Measurements from ENCODE around the gene MPZL3. TPM values are rescaled to one million over a fixed set of nuclear protein-coding genes. Genes with fewer than 3 reads are reported as not detected.

MPZL3 gene
- total RNA-seq, 1 experiment from 2014 or later: 0.52 TPM

DNA sequence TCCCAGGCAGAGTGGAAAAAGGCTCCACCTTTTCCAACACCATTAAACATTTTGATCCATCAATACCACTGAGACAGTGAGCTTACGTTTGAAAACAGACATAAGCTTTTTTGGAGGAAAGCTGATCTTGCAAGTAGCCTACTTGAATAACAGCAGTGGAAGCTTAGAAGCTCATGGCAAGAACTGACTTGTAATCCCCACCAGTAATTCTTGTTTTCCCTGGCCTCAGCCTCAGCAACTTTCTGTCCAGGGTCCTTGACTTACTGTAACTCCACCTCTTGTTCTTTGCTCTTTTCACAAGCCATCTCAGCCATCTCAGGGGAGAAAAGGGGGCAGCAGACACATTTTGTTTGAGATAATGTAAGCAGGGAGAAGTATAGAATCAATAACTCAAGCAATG, 24.3 kb upstream of the MPZL3 start:
- H3K36me3 ChIP-seq (ENCODE audit: insufficient read depth, low read length, poor library complexity, severe bottlenecking): no peaks in the 10 kb centered on the region
- no TSS peak for BruUV-seq (replicated peaks)
- H3K4me3 ChIP-seq (ENCODE audit: low read depth, low read length, poor library complexity, severe bottlenecking): no peak overlapping the region
- TF ChIP-seq EZH2 (IDR thresholded peaks at IDR 0.05; ENCODE audit: borderline replicate concordance, low read depth, low read length, poor library complexity, severe bottlenecking) (no peak), CTCF (conservative IDR thresholded peaks at IDR 0.05; ENCODE audit: low read depth, low read length) (no peak)
- H3K27ac ChIP-seq (ENCODE audit: low read depth, low read length, poor library complexity, severe bottlenecking): no peak overlapping the region
- DNase-seq (ENCODE audit: low spot score): no peak
- H3K27me3 ChIP-seq (replicated peaks; ENCODE audit: insufficient read depth, low read depth, low read length, poor library complexity): peaks cover 61% of the 10 kb centered on the region
- intact Hi-C loops (cut with micrococcal nuclease; ENCODE audit: unreplicated experiment): no loop called here
- CTCF ChIA-PET: no interaction called here
- H3K9me3 ChIP-seq (ENCODE audit: low read depth, low read length, poor library complexity, severe bottlenecking): no peaks in the 10 kb centered on the region
- POLR2A ChIA-PET (ENCODE audit: low non-redundant PET): no interaction called here
- H3K4me1 ChIP-seq (ENCODE audit: insufficient read depth, low read length, poor library complexity, severe bottlenecking): no peaks in the 10 kb centered on the region

GRCh38 chr11:118275176-118275575, 23.0 kb upstream of the MPZL3 start:
- Histone ChIP-seq H3K27ac (ENCODE audit: low read depth, low read length, poor library complexity, severe bottlenecking) (no peak overlapping the region), H3K27me3 (replicated peaks; ENCODE audit: insufficient read depth, low read depth, low read length, poor library complexity) (peaks cover 72% of the 10 kb centered on the region), H3K4me1 (ENCODE audit: insufficient read depth, low read length, poor library complexity, severe bottlenecking) (no peaks in the 10 kb centered on the region), H3K9me3 (ENCODE audit: low read depth, low read length, poor library complexity, severe bottlenecking) (no peaks in the 10 kb centered on the region), H3K36me3 (ENCODE audit: insufficient read depth, low read length, poor library complexity, severe bottlenecking) (no peaks in the 10 kb centered on the region), H3K4me3 (ENCODE audit: low read depth, low read length, poor library complexity, severe bottlenecking) (no peak overlapping the region)
- no TSS peak for BruUV-seq (replicated peaks)
- ChIA-PET CTCF (no interaction called here), POLR2A (ENCODE audit: low non-redundant PET) (no interaction called here)
- TF ChIP-seq CTCF (conservative IDR thresholded peaks at IDR 0.05; ENCODE audit: low read depth, low read length): no peak
- no peak for TF ChIP-seq EZH2 (IDR thresholded peaks at IDR 0.05; ENCODE audit: borderline replicate concordance, low read depth, low read length, poor library complexity, severe bottlenecking)
- intact Hi-C loops (cut with micrococcal nuclease; ENCODE audit: unreplicated experiment): no loop called here
- DNase-seq (ENCODE audit: low spot score): no peak

- TF ChIP-seq EZH2 (IDR thresholded peaks at IDR 0.05; ENCODE audit: borderline replicate concordance, low read depth, low read length, poor library complexity, severe bottlenecking) (no peak), CTCF (conservative IDR thresholded peaks at IDR 0.05; ENCODE audit: low read depth, low read length) (no peak)
- no TSS peak for BruUV-seq (replicated peaks)
- DNase-seq (ENCODE audit: low spot score): no peak
- H3K4me3 ChIP-seq (ENCODE audit: low read depth, low read length, poor library complexity, severe bottlenecking): no peak overlapping the region
- ChIA-PET CTCF (no interaction called here), POLR2A (ENCODE audit: low non-redundant PET) (no interaction called here)
- H3K36me3 ChIP-seq (ENCODE audit: insufficient read depth, low read length, poor library complexity, severe bottlenecking): no peaks in the 10 kb centered on the region
- H3K4me1 ChIP-seq (ENCODE audit: insufficient read depth, low read length, poor library complexity, severe bottlenecking): no peaks in the 10 kb centered on the region
- H3K9me3 ChIP-seq (ENCODE audit: low read depth, low read length, poor library complexity, severe bottlenecking): no peaks in the 10 kb centered on the region
- no peak overlapping the region for H3K27ac ChIP-seq (ENCODE audit: low read depth, low read length, poor library complexity, severe bottlenecking)
- peaks cover 76% of the 10 kb centered on the region for H3K27me3 ChIP-seq (replicated peaks; ENCODE audit: insufficient read depth, low read depth, low read length, poor library complexity)
- intact Hi-C loops (cut with micrococcal nuclease; ENCODE audit: unreplicated experiment): no loop called here
Observed at GRCh38 chr11:118274186-118274585, 22.0 kb upstream of the MPZL3 start.
